Spinal cord (tissue), 10 donors: ENCODE results near the gene COA1. TPM values are rescaled to one million over a fixed set of nuclear protein-coding genes. Genes with fewer than 3 reads are reported as not detected.

Experiments
- DNase-seq, 6 donors: peaks; one replicate each; pipeline versions ENCODE4 v3.0.0 to v3.0.0-alpha.2; 2013 to 2015; ENCODE audit warnings: low spot score in 6 of 6, low read depth in 4 of 6
- H3K27ac ChIP-seq: one replicate; pipeline ENCODE4 v1.5.1; 2013; ENCODE audit warnings: low read depth, low read length, control low read depth
- H3K27me3 ChIP-seq: one replicate; pipeline ENCODE4 v1.6.1; 2013; ENCODE audit warnings: low read length; ENCODE audit not compliant: control insufficient read depth, insufficient read depth
- H3K36me3 ChIP-seq: one replicate; pipeline ENCODE4 v1.6.1; 2013; ENCODE audit warnings: low read length; ENCODE audit not compliant: control insufficient read depth, insufficient read depth
- H3K4me1 ChIP-seq: one replicate; pipeline ENCODE4 v1.6.1; 2013; ENCODE audit warnings: low read length; ENCODE audit not compliant: control insufficient read depth, insufficient read depth
- H3K4me3 ChIP-seq: one replicate; pipeline ENCODE4 v1.5.1; 2013; ENCODE audit warnings: low read depth, low read length, control low read depth
- H3K9me3 ChIP-seq: one replicate; pipeline ENCODE4 v1.6.1; 2013; ENCODE audit warnings: low read length; ENCODE audit not compliant: control insufficient read depth, insufficient read depth
- WGBS: methylation state at CpG from one replicate; pipeline ENCODE4 v1.1.5; 2013; ENCODE audit warnings: missing lambda C conversion rate; ENCODE audit not compliant: insufficient coverage; 5-methylcytosine and 5-hydroxymethylcytosine counted together
- polyA plus RNA-seq, 2 donors: library from polyadenylated mRNA; unstranded; fragments of 120-200 nt; gene quantifications; one replicate each; pipeline ENCODE4 v1.2.1, GENCODE V29; 2013; ENCODE audit not compliant: insufficient read length in 2 of 2
- total RNA-seq, 2 donors: library from RNA; depleted of rRNA in 1 of 2; stranded (reverse); fragments of 120-200 nt in 1 of 2; fragments of >200 nt in 1 of 2; gene quantifications; one replicate each; pipeline versions ENCODE4 v1.2.3 to v1.2.4, GENCODE V29; 2013 to 2014
- donor health status: healthy.

The COA1 gene
- total and polyA plus RNA-seq, 4 donors: 51.2 to 72.8 (median 59.1) TPM

DNA sequence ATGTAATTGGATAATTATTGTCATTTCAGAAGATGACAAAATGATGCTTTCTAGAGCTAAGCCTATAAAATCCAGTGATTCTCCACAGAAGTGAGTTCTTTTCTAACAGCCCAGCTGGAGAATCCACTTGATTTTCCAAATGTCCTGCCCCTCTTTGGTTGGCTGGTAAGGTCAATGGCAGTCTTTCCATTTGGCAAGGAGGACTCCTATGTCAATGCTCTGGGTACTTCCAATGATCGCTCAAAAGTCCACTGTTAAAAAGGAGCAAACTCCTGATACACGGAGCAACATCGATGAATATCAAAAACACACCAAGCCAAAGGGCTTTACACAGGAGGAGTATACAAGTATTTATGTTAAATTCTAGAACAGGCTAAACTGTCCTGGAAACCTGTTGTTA, 88.6 kb downstream of the COA1 start:
- Histone ChIP-seq H3K9me3 (no peaks in the 10 kb centered on the region), H3K27ac (peak overlapping the region; percentile 78), H3K27me3 (no peaks in the 10 kb centered on the region), H3K4me1 (peaks cover 12% of the 10 kb centered on the region), H3K4me3 (no peak overlapping the region), H3K36me3 (peaks cover 16% of the 10 kb centered on the region)
- WGBS: 83% methylated on average over 1 of the region's 3 CpGs
- DNase-seq: no peak

DNA sequence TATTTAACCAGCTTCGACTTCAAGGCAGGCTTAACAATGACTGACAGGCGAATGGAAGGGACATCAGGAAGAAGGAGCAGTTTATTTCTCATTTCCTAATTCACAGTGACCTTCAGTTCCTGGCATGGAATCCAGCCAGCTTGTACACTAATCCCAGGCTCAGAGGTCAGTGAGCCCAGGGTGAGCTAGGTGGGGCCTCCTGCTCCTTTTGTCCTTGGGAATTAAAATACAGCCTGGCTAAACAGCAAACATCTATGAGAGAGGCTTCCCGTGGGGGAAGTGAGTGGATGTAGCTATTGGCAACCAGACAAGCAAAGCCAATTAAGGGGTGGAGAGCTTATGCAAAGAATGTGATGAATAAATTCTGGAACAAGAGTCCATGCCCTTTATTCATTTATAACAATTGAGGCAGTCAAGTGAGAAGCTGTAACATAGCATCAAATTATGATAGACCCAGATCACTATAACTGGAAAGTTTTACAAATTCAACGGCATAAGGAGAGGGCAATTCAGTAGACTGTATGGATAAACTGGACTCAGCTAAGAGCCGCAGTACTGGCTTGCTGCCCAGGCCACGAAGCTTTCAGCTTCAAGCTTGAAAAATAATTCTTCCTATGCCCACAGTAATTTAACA, 89.3 kb downstream of the COA1 start:
- 50% methylated on average over 2 of the region's 6 CpGs for WGBS
- Histone ChIP-seq H3K9me3 (no peaks in the 10 kb centered on the region), H3K4me3 (no peak overlapping the region), H3K36me3 (peaks cover 16% of the 10 kb centered on the region), H3K27ac (peak overlapping the region; percentile 78), H3K4me1 (peaks cover 8% of the 10 kb centered on the region), H3K27me3 (no peaks in the 10 kb centered on the region)
- peak in 3 of 6 donors; percentile 26 to 90 (median 83) for DNase-seq

DNA sequence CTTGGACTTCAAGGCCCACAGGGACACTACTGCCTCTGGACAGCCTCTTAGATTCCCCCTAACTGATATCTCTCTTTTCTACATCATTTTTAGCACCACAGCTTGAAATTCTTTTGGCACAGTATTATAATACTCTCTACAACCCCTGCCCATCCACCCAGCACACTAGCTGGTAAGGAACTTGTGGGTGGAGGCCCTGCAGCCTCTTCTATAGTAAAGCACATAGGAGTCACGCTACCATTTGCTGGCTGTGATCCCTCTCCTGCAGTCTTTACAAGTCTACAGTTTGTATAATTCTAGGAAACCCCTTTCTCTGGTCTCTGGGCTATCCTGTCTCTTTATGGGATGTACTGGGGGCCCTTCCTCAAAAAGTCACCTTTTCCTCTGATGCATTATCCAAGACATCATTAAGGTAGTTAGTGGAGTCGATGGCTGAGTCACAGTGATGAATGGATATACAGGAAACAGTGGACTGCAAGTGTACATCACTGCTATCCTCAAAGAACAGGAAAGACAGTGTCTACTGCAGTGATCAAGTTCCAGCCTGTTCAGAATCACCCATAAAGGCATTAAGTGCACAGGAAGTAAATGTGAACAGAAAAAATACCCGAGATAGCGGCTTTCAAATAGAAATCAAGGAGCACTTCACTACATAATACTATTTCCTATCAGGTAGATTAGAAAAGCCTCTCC, 92.1 kb downstream of the COA1 start:
- Histone ChIP-seq H3K4me3 (no peak overlapping the region), H3K4me1 (peaks cover 8% of the 10 kb centered on the region), H3K27ac (no peak overlapping the region), H3K9me3 (no peaks in the 10 kb centered on the region), H3K27me3 (no peaks in the 10 kb centered on the region), H3K36me3 (peaks cover 15% of the 10 kb centered on the region)
- WGBS: no CpG with 5 or more reads among the region's 4 CpGs
- DNase-seq: no peak

DNA sequence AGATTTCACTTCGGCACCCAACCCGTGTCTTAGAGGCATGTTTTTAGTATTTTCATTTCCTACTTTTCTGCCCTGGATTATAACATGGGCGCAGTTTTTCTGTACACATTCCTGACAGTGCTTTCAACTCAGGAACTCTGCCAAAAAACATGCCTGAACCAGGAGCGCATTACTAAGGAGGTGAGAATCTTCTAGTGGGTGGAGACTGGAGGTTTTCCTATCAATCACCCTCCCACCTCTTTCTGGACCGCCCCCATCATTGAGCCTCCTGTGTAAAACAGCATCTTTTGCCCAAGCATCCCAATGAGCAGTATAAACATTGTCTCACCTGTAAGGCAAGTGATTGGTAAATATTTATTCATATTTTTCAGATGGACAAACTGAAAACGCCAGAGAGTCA, 93.2 kb downstream of the COA1 start:
- Histone ChIP-seq H3K27me3 (no peaks in the 10 kb centered on the region), H3K27ac (no peak overlapping the region), H3K9me3 (no peaks in the 10 kb centered on the region), H3K36me3 (peaks cover 15% of the 10 kb centered on the region), H3K4me1 (peaks cover 8% of the 10 kb centered on the region), H3K4me3 (no peak overlapping the region)
- WGBS: 100% methylated on average over 1 of the region's 6 CpGs
- no peak for DNase-seq

DNA sequence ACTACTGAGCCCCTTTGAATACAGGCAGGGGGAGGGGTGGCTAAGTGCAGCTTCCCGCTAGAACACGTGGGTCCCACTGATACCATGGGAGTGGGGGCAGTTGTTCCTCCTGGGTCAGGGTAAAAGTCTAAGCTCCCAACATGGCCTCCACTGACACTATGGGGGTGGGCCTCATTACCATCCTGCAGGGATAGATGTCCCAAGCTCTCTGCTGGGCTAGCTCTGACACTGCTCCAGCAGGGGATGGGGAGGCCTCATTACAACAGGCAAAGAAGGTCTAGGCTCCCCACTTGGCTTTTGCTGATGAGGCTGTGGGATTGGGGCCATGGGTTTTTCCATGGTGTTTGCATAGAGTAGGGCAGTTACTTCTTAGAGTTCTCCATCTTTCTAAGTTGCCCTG, 94.9 kb downstream of the COA1 start:
- H3K36me3 ChIP-seq: peaks cover 15% of the 10 kb centered on the region
- WGBS: no CpG with 5 or more reads among the region's 2 CpGs
- DNase-seq: no peak
- H3K27ac ChIP-seq: no peak overlapping the region
- H3K27me3 ChIP-seq: no peaks in the 10 kb centered on the region
- H3K9me3 ChIP-seq: no peaks in the 10 kb centered on the region
- no peaks in the 10 kb centered on the region for H3K4me1 ChIP-seq
- H3K4me3 ChIP-seq: no peak overlapping the region

DNA sequence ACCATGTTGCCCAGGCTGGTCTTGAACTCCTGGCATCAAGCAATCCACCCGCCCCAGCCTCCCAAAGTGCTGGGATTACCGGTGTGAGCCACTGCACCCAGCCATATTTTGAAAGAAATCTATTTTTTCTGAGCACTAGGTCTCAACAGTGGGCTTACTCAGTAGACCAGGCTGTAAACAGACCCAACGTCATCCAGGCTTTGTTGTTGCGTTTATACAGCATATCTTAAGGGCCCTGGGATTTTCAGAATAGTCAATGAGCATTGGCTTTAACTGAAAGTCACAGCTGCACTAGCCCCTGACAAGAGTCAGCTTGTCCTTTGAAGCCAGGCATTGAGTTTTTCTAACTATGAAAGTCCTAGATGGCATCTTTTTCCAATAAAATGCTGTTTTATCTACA, 96.6 kb downstream of the COA1 start:
- WGBS: 95% methylated on average over 4 of the region's 4 CpGs
- DNase-seq: no peak
- H3K36me3 ChIP-seq: peaks cover 12% of the 10 kb centered on the region
- H3K27ac ChIP-seq: no peak overlapping the region
- no peaks in the 10 kb centered on the region for H3K4me1 ChIP-seq
- no peaks in the 10 kb centered on the region for H3K27me3 ChIP-seq
- no peaks in the 10 kb centered on the region for H3K9me3 ChIP-seq
- H3K4me3 ChIP-seq: no peak overlapping the region

DNA sequence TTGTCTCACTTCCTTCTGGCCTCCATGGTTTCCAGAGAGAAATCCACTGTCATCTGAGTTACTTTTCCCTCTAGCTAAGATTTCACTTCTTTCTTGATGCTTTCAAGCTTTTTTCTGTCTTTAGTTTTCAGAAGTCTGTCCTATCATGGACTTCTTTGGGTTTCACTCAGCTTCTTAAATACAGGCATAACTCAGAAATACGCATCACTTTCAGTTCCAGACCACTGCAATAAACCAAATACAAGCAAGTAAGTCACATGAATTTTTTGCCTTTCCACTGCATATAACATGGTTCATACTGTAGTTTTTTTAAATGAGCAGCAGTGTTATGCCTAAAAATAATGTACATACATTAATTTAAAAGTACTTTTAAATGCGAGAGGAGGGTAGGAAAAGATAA, 97.8 kb downstream of the COA1 start:
- Histone ChIP-seq H3K27ac (no peak overlapping the region), H3K36me3 (peaks cover 10% of the 10 kb centered on the region), H3K27me3 (no peaks in the 10 kb centered on the region), H3K9me3 (no peaks in the 10 kb centered on the region), H3K4me3 (no peak overlapping the region), H3K4me1 (no peaks in the 10 kb centered on the region)
- WGBS: 100% methylated on average over 1 of the region's 2 CpGs
- DNase-seq: no peak

DNA sequence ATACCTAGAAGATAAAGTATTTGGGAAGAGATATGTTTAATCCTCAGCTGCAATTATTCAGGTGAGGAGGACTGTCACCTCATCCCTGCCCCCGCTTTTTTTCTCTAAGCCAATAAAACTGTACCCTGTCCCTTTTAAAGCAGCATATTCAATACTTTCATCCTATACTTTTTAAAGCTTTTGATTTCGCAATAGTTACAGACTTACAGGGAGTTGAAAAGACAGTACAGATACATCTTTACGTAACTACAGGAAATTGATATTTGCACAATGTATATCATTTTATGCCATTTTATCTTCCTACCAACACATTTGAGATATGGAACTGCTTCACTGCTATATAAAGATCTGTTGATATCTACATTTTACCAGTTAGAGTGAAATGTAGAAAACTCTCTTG, 98.8 kb downstream of the COA1 start:
- H3K27me3 ChIP-seq: no peaks in the 10 kb centered on the region
- H3K4me3 ChIP-seq: no peak overlapping the region
- H3K9me3 ChIP-seq: no peaks in the 10 kb centered on the region
- no peaks in the 10 kb centered on the region for H3K4me1 ChIP-seq
- peaks cover 10% of the 10 kb centered on the region for H3K36me3 ChIP-seq
- no peak for DNase-seq
- WGBS: no CpG with 5 or more reads among the region's 3 CpGs
- H3K27ac ChIP-seq: no peak overlapping the region

DNA sequence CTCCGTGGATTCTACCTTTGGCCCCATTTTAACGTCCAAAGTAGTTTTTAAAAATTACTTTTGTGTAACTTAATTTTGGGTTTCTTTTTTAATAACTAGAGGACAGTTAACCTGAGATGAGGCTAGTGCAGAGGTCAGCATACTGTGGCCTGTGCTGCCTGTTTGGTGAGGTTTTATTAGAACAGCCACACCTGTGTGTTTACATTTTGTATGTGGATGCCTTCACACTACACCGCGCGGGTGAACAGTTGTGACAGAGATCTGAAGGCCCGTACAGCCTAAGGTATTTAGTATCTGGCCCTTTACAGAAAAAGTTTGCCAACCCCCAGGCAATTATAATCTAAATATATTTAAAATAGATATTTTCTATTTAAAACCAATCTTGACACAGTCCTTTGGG, 99.5 kb downstream of the COA1 start:
- peaks cover 10% of the 10 kb centered on the region for H3K36me3 ChIP-seq
- no peak for DNase-seq
- 100% methylated on average over 2 of the region's 6 CpGs for WGBS
- H3K27me3 ChIP-seq: no peaks in the 10 kb centered on the region
- no peaks in the 10 kb centered on the region for H3K4me1 ChIP-seq
- no peak overlapping the region for H3K4me3 ChIP-seq
- no peak overlapping the region for H3K27ac ChIP-seq
- H3K9me3 ChIP-seq: no peaks in the 10 kb centered on the region

DNA sequence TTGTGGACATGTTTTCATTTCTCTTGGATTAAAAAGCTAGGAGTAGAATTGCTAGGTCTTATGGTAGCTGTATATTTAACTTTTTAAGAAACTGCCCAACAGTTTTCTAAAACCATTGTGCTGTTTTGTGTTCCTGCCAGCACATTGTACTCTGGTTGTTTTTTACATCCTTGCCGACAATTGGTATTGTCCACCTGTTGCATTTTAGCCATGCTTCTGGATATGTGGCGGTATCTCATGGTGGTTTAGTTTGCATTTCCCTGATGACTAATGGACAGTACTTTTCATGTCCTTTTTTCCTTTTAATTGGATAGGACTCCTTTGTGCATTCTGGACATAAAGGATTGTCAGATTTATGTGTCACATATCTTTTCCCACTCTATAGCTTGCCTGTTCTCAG, 100.9 kb downstream of the COA1 start:
- H3K36me3 ChIP-seq: peaks cover 3% of the 10 kb centered on the region
- no peak for DNase-seq
- H3K27me3 ChIP-seq: no peaks in the 10 kb centered on the region
- 29% methylated on average over 1 of the region's 2 CpGs for WGBS
- no peaks in the 10 kb centered on the region for H3K4me1 ChIP-seq
- H3K4me3 ChIP-seq: no peak overlapping the region
- H3K27ac ChIP-seq: no peak overlapping the region
- H3K9me3 ChIP-seq: no peaks in the 10 kb centered on the region
